ENCODE results near the gene NDRG2. TPM values are rescaled to one million over a fixed set of nuclear protein-coding genes. Genes with fewer than 3 reads are reported as not detected.
A peak's percentile ranks its signal among the peaks of the same experiment; 100 is the strongest.

The NDRG2 gene
- 0.65 and 3.6 TPM in 2 replicates for total RNA-seq

DNA sequence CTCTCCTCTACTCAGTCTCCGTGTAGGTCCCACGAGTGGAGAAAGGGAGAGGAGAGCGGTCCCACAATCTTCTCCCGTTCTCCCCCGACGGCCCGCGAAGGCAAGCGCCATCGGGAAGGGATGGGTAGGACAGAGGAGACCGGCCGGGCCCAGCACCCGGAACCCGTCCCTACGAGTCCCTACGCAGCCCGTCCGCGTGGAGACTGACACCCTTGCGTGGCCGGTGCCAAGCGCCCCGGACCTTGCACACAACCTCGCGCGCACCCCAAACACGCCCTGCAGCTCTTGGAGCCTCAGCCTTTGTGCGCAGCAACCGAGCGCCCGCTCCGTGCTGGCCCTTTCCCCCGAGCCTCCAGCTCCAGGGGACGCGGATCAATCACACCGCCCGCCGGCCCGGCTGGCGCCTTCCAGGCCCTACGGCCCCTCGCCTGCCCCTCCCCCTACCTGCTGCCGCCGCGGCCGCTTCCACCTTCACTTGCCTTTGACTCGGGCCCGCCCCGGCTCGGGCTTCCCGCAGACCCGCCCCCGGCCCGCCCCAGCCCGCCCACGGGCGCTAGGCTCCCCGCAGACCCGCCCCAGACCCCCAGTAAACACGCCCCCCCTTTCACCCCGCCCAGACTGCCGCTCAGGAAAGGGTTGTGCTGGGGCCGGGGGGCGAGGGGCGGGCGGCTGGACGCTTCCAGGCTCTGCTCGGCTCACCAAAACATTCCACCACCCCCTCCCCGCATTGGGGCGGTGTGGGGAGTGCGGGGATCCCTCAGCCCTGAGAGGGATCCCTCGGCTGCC, at the start of gene NDRG2:
NDRG2 (minus strand) TSS at position 477 of the 786 bp plus-strand sequence. CDS start 1,746 bp downstream, outside the sequence.
- DNase-seq (ENCODE audit: low read depth in 2 of 2), result peak in 1 of 2 donors; percentile 49

DNA sequence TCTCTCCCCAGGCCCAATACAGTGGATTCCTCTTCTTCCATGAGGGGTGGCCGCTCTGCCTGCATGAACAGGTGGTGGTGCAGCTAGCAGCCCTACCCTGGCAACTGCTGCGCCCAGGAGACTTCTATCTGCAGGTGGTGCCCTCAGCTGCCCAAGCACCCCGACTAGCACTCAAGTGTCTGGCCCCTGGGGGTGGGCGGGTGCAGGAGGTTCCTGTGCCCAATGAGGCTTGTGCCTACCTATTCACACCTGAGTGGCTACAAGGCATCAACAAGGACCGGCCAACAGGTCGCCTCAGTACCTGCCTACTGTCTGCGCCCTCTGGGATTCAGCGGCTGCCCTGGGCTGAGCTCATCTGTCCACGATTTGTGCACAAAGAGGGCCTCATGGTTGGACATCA, 49.1 kb upstream of the NDRG2 start:
- DNase-seq (ENCODE audit: low read depth in 2 of 2), result no peak

DNA sequence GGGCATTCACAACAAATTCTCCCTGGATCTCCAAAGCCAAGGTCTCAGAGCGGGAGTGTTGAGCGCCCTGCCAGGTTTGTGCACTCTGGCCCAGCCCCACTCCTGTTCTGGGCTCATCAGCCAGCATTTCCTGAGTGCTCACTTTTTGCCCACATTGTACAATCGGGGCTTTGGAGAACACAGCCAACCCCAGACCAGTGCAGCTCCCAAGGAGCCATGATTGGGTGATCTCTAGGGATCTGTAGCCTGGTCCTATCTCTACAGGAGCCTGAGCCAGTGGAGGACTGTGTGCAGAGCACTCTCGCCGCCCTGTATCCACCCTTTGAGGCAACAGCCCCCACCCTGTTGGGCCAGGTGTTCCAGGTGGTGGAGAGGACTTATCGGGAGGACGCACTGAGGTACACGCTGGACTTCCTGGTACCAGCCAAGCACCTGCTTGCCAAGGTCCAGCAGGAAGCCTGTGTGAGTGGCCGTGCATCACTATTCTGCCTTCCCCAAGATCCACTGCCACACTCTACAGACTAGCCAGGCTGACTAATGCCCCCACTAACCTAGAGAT, 48.0 kb upstream of the NDRG2 start:
- no peak for DNase-seq (ENCODE audit: low read depth in 2 of 2)

DNA sequence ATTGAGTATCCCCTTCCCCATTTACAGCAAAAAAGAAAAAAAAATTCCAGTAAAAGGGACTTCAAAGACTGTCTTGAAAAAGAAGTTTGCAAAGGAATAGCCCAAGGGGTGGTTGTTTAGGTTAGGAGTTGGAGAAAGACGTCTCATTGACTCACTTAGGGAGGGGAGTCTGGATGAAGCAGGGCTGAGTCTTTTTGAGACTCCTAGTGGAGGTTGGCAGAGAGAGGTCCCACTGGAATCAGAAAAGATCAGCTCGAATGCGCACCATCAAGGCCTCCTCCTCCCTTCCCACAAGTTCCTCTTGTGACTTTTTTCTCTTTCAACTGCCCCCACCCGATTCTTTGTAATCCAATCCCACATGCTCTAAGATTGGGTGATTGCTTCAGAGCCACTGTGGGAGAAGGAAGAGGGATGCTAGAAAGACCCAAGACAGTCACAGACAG, 47.2 kb upstream of the NDRG2 start:
- DNase-seq (ENCODE audit: low read depth in 2 of 2), result no peak

DNA sequence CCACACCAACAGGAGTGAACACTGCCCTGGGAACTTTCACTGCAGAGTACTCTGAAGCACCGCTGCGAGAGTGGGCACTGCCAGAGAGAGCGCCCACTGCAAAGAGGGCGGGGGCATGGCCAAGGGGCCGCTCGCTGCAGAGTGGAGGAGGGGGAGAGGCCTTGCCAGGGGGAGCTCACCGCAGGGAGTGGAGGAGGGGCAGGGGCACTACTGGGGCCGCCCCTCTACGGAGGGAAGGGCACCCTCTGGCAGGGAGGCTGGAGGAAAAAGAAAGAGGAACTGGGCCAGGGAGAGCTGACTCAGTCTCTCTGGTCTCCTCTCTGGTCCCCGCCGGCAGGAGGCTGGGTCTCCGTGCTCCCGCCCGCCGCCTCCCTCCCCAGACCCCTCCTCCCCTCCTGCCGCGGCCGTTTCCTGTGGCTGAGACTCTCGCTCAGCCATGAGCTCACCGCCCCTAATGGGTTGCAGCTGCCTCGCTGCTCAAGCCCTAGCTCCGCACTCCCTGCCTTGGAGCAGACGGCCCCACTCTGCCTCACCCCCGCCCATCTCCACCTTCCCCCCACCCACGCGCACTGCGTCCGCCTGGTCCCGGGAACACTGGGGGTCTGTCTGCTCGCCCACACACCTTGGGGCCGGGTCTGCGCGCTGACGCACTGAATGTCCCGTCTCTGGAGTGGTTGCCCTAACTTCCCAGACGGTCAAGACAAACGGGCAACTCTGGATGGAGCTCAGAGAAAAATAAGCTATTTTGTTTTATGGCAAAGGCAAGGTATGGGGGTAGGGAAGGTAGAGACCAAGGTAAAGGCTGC, 46.6 kb upstream of the NDRG2 start:
- peak; percentile 65 to 92 for DNase-seq (ENCODE audit: low read depth in 2 of 2)

DNA sequence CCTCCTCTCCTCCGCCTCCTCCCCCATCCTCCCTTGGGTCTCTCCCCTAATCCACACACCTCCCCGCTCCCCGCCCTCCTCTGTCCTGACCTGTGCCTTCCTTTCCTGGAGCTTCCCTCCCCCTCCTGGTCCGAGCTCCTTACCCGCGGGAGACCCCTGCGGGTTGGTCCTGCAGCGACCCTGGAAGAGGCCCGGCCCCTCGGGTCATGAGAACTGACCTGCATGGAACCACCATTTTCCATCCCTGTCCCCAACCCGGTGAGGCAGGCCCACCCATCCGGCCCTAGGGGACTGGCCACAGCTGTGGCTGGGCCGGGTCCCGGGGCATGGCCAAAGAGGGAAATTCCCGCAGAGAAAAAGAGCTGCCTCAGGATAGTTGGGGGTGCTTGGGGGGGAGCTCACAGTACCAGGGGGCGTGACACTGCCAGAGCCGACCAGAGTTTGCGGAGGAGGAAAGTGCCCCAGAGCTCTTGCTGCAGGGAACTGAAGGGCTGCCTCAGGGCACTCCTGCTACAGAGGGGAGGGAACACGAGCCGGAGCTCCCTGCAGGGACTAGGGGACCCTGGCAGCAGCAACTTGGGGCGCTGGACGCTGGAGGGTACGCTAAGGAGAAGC, 45.9 kb upstream of the NDRG2 start:
- DNase-seq (ENCODE audit: low read depth in 2 of 2), result peak; percentile 32 to 37

DNA sequence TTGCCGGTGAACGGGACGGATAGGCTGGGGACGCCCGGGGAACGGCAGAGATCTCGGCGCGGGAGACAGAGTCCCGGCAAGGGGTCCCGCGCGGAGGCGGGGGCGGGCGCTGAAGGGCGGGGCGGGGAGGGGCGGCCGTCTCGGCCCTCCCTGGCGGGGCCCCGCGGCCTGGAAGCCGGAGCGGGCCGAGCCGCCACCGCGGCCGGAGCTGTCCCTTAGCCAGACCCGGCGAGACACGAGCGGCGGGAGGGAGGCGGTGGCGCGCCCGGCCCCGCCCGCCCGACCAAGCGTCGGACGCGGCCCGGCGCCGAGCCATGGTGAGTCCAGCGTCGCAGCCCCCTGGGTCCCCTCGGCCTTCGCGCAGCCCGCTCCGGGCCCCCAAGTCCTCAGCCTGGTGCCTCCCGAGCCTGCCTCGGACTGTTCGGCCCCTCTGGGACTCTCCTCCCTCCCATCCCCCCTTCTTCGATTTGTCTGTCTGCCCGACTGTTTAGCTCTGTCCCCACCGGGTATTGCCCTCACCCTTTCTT, 45.3 kb upstream of the NDRG2 start, which contains the start of gene ARHGEF40:
ARHGEF40 (plus strand) TSS at position 222 of the 527 bp plus-strand sequence; CDS start at position 315, 93 bp downstream.
- DNase-seq (ENCODE audit: low read depth in 2 of 2), result peak; percentile 43 to 44

DNA sequence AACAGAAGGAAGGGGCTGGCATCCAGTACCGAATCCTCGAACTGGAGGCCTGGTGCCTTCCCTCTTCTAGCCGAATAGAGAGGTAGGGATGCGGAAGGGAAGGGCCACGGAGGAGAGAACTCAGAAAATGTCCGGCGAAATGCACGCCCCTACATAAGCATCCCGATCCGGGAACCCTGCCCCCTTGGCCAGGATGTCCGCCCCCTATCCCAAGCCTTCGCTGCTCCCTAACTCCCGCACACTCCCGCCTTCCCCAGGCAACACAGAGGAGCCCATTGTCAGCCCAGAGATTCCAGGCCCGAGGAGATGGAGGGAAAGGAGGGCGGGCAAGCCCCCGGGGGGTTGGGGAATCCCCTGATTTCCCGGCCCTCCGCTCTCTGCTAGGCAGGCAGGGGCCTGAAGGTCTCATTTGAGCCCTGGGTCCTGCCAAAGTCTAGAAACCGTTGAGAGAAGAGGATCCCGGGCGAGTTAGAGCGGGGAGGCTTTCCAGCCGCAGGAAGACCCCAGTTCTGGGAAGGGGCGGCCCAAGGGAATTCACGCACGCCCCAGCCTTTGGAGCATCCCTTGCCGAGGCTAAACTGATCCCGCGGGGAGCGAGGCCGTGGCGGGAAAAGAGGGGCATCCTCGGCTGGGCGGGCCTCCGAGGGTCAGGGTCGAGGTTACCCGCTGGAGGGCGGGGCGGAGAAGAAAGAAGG, 44.7 kb upstream of the NDRG2 start:
- DNase-seq (ENCODE audit: low read depth in 2 of 2), result peak in 1 of 2 donors; percentile 10

DNA sequence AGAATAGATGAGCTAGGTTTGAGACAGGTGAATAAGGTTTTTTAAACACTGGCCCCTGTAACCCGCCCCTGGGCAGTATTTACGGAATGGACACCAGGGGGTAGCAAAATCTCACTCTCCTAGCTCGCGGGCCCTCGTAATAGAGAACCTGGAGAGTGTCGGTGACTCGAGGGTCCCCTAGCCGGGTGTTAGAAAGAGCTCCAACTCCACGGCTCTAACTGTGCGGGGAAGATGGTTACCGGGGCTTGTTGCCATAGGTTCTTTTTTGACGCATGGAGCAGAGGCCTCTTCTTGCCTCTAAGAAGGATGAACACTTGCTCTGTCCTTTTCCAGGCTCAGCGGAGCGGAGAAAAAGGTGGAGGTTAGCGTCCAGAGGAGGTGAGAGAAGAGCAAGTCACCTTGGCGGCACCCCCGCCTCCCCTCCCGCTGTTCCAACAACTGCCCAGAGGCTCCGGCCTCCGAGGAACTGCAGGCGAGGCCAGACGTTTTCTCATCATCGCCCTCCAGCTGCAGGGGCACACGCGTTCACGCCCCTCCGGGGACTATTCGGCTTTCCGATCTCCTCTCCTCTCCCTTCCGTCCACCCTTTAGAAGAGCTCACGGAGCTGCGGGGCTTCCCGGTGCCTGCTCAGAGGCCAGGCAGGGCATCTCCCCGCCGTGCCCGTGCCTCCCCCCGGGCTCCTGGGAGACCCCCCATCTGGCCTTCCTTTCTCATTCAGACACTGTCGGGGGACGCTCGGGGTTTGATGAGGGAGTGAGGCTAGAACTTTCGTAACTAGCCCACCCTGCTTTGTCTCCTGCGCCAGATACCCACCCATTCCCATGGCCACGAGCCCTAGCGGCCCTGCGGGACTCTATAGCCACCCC, 43.9 kb upstream of the NDRG2 start:
- peak; percentile 66 to 78 for DNase-seq (ENCODE audit: low read depth in 2 of 2)

DNA sequence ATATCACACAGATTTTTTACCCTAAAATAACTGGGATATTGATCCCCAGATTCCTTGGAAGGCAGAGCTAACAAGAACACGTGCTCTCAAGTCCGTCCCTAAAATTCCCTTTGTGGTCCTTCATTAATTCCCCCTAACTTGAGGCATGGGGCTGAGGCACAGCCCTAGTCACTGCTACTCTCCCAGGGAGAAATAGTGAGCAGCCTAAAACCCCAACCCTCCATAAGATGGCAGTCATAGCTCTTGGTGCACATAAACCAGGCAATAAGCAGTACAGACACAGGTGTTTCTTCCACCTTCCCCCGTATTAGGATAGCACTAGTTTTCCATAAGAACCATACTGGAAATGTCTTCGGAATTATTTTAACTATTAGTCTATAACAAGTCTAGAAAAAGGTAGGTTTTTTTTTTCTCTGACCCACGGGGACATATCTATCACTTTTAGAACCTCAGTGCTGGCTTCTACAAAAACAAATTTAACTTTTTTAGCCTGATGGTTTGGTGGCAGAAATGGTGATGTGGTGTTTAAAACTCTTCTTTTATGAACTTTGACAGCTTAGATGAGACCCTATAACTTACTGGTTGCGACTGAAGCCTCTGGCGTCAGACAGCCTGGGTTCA, 42.1 kb upstream of the NDRG2 start:
- DNase-seq (ENCODE audit: low read depth in 2 of 2), result peak in 1 of 2 donors; percentile 27

DNA sequence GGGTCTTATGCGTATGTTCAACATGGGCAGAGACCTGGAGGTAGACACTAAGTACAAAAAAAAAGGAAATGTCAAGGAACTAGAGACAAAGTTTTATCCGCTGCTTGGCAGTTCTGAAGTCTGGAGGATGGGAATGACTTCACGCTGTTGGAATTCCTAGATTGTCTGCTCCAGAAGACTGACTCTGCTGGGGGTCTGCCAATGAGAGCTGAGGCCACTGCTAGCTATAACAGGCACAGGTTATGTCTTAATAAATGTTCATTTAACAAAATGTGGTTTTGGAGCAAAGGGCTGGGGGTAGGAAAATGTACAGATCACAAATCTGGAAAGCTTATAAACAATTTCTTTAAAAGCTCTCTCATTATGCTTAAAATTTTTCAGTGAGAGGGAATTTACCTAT, 38.6 kb upstream of the NDRG2 start:
- peak in 1 of 2 donors; percentile 49 for DNase-seq (ENCODE audit: low read depth in 2 of 2)

DNA sequence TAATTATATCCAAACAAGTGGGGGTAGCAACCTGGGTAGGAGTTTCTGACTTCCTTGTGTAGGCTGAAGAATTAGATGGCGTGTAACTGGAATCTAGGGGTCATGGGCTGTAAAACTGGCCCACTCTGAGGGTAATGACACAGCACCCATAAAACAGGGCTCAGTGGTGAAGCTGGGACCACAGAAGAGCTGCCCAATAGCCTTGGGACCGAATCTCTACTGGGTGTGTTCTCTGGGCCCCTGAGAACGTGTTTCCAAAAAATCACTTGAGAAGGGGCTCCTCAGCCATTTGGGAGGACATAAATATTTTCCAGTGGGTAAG, 36.4 kb upstream of the NDRG2 start:
- no peak for DNase-seq (ENCODE audit: low read depth in 2 of 2)

DNA sequence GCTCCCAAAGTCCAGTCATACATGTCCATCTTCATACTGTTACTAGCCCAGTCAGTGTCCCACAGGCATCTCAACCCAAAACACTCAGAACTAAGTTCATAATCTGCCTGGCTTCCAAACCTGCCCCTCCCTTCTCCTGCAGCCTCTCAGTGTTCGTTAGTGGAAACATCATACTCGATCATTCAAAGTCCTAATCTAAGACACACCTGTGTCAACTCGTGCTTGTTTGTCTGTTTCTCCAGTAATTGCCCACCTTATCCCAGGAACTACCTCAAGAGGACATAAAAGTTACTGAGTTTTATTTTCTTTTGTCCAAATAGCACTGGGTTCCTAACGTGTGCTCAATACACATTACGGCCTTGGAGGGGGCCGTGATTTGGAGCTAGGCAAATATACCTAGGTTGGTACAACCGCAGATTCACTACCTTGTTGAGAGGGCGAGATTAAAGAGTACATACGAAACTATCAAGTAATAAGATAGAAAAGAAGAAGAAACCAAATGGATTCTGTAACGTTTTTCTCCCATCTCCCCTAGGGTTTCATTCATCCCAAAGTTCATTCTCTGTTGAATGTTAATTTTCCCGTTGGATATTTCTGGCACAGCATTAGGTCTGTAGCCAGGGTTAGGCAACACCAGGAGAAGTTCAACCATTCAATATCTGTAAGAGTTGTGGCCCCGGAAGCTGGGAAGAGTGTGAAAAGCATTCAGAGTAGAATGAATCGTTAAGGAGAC, 35.9 kb upstream of the NDRG2 start:
- DNase-seq (ENCODE audit: low read depth in 2 of 2), result no peak

DNA sequence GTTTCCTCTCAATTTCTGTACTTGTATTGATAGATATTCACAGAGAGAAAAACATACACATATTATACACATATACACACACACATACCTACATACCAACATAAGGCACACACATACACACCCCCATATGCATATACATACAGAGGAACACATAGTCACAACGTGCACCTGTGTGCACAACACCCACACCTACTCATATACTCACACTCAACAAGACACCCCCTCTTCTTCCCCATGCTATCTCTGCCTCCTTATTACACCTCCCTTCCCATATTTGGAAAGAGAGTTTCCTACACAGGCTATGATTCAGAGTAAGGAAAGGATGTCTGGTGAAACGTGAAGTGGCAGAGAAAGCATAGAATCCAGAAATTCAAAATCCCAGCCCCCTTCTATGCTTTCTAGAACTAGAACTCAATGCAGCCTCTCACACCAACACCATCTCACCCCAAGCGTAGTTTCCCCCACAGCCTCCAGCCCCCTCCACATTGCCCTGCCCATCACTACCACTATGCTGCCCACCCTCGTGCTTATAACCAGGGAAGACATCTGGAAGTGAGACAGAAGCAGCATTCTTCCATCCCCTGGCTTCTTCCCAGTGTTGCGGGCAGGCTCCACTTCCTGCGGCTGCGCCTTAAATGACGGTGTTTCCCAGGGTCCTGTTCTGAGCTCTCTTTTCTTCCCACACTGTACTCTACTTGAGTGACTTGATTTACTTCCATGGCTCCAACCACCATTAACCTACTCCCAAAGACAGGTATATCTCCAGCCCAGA, 35.2 kb upstream of the NDRG2 start:
- no peak for DNase-seq (ENCODE audit: low read depth in 2 of 2)

DNA sequence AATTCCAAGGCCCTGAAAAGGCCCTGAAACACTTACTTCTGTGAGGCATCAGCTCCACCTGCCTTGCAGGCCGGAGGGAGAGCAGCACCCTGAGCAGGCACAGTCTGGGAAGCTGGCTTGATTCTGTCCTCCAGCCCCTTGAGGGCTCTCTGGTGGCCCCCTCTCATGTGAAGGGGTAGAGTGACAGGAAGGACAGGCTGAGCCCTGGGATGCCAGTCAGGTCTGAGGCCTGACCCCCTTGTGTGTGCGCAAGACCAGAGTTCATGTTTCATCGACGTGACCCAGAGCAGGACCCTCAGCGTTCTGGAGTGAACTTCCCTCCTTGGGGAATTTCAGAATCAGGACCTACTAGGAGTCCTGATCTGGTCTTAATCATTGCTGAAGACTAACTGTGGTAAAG, 34.0 kb upstream of the NDRG2 start:
- no peak for DNase-seq (ENCODE audit: low read depth in 2 of 2)

DNA sequence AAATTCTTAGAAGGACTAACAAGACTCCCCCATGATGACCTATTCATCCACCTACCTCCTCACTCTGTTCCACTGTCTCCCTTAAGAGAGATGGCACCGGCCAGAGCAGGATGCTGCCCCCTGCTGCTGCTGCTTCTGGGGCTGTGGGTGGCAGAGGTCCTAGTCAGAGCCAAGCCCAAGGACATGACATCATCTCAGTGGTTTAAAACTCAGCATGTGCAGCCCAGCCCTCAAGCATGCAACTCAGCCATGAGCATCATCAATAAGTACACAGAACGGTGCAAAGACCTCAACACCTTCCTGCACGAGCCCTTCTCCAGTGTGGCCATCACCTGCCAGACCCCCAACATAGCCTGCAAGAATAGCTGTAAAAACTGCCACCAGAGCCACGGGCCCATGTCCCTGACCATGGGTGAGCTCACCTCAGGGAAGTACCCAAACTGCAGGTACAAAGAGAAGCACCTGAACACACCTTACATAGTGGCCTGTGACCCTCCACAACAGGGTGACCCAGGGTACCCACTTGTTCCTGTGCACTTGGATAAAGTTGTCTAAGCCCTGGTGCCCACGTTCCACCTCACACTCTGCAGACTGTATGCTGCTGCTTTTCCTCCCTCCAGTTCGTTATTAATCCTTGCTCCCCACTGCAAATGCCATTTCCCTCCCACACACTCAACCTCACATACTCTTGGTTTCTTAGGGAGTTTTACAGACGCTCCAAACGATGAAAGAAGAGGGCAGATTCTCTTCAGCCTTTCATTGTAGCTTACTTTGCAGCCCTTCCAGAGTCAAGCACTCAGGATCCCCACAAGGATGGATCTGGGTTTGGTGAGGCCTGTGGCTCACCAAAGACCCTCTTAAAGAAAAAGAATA, 33.2 kb upstream of the NDRG2 start, which contains the start of gene RNASE8:
RNASE8 (plus strand) TSS at position 20 of the 873 bp plus-strand sequence; CDS start at position 91, 71 bp downstream.
- DNase-seq (ENCODE audit: low read depth in 2 of 2), result no peak
